Calu3 (cell line): Measurements from ENCODE around the gene SLC22A31. TPM values are rescaled to one million over a fixed set of nuclear protein-coding genes. Genes with fewer than 3 reads are reported as not detected.
"Not testable (repeated sequence)": the region's sequence is repeated elsewhere in the genome, so short reads cannot be mapped to it uniquely, and the experiment has no call there.

ENCODE experiments used
- BruUV-seq: library from RNA; stranded (reverse); fragments of 400-500 nt; replicated peaks from 2 replicates; lab custom pipeline; 2021; lab: Mats Ljungman, UMichigan
- CTCF ChIA-PET: fragments of 300-600 bp; sonication (Branson Sonifier 250); formaldehyde crosslinking; loops from one replicate; lab custom pipeline; 2022; ENCODE audit warnings: antibody characterized with exemption; lab: Charles Lee
- DNase-seq: peaks from one replicate; pipeline ENCODE4 v3.0.0; 2022
- H3K27ac Mint-ChIP-seq: one replicate; pipeline ENCODE4 v1.8.0; 2022; ENCODE audit warnings: mixed read lengths; ENCODE audit not compliant: unreplicated experiment
- H3K27me3 Mint-ChIP-seq: one replicate; pipeline ENCODE4 v1.8.0; 2022; ENCODE audit warnings: mixed read lengths; ENCODE audit not compliant: unreplicated experiment
- H3K36me3 Mint-ChIP-seq: one replicate; pipeline ENCODE4 v1.8.0; 2022; ENCODE audit warnings: mild to moderate bottlenecking, moderate library complexity, mixed read lengths; ENCODE audit not compliant: insufficient read depth, unreplicated experiment
- H3K4me1 Mint-ChIP-seq: one replicate; pipeline ENCODE4 v1.8.0; 2022; ENCODE audit warnings: mild to moderate bottlenecking, low read depth, mixed read lengths; ENCODE audit not compliant: unreplicated experiment
- H3K4me3 Mint-ChIP-seq: one replicate; pipeline ENCODE4 v1.8.0; 2022; ENCODE audit warnings: mild to moderate bottlenecking, low read depth, moderate library complexity, mixed read lengths; ENCODE audit not compliant: unreplicated experiment
- H3K9me3 Mint-ChIP-seq: one replicate; pipeline ENCODE4 v1.8.0; 2022; ENCODE audit warnings: low read depth, mixed read lengths; ENCODE audit not compliant: unreplicated experiment
- CTCF ChIP-seq: fragments of 200-600 bp; IDR thresholded peaks from one replicate; pipeline ENCODE4 v1.8.0; 2022; ENCODE audit warnings: antibody characterized with exemption; ENCODE audit not compliant: unreplicated experiment
- intact Hi-C: fragments of 100-400 bp; cut with micrococcal nuclease; formaldehyde crosslinking; loops from one replicate; pipeline ENCODE4 v1.10.0; 2022; ENCODE audit not compliant: unreplicated experiment
- total RNA-seq: library from RNA; stranded (reverse); gene quantifications from 2 replicates; pipeline ENCODE4 v1.2.3, GENCODE V29; 2022

The SLC22A31 gene
- total RNA-seq, 1 experiment from 2014 or later, result 0.52 TPM

DNA sequence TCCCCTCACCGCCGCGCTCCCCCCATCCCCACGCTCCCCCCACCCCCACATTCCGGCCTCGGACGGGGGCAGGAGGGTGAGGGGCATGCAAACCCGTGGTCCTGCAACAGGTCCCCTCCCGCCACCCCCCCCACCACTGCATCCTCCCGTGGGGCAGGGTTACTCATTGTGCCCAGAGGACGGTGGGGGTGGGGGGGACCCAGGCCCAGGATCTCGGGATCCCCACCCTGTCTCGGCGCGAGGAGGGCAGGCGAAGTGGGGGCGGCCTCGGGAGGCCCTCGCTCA is 8.5 kb downstream of the SLC22A31 start:
- H3K4me1 Mint-ChIP-seq, result no peaks in the 10 kb centered on the region
- BruUV-seq, result no TSS peak
- H3K4me3 Mint-ChIP-seq, result no peak overlapping the region
- TF ChIP-seq CTCF, result no peak
- peaks cover 47% of the 10 kb centered on the region for H3K27me3 Mint-ChIP-seq
- CTCF ChIA-PET, result no interaction called here
- H3K27ac Mint-ChIP-seq, result no peak overlapping the region
- H3K36me3 Mint-ChIP-seq, result peaks cover 15% of the 10 kb centered on the region
- no peaks in the 10 kb centered on the region for H3K9me3 Mint-ChIP-seq
- no peak for DNase-seq
- intact Hi-C loops, result no loop called here

DNA sequence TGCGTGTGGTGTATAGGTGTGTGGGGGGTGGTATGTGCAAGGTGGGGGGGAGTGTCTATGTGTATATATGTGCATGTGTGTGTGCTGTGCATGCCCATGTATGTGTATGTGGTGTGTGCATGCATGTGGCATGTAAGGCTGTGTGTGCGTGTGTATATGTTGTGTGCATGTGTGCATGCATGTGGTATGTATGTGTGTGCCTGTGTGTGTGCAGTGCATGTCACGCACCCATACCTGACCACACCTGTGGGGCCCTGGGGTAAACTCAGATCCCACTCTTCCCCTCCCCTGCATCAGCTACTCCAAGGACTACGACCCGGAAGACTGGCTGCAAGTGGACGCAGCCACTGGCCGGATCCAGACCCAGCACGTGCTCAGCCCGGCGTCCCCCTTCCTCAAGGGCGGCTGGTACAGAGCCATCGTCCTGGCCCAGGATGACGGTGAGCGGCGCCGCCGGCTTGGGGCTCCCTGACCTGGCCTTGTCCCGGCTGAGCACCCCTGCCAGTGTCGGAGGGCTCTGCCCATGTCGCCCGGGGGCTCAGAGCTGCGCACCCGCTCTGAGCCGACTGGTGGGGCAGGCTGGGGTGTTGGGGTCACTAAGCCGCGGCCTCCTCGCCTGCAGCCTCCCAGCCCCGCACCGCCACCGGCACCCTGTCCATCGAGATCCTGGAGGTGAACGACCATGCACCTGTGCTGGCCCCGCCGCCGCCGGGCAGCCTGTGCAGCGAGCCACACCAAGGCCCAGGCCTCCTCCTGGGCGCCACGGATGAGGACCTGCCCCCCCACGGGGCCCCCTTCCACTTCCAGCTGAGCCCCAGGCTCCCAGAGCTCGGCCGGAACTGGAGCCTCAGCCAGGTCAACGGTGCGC is 9.1 kb downstream of the SLC22A31 start:
- no peaks in the 10 kb centered on the region for H3K9me3 Mint-ChIP-seq
- BruUV-seq, result no TSS peak
- H3K27ac Mint-ChIP-seq, result no peak overlapping the region
- no peaks in the 10 kb centered on the region for H3K4me1 Mint-ChIP-seq
- no peak for DNase-seq
- no peak for TF ChIP-seq CTCF
- no peak overlapping the region for H3K4me3 Mint-ChIP-seq
- peaks cover 15% of the 10 kb centered on the region for H3K36me3 Mint-ChIP-seq
- intact Hi-C loops, result no loop called here
- CTCF ChIA-PET, result interaction anchor here (0.8 kb wide), 1 partner anchor 14 kb away, joined by 5 read pairs; no protein-coding TSS in a partner anchor
- H3K27me3 Mint-ChIP-seq, result peaks cover 47% of the 10 kb centered on the region

DNA sequence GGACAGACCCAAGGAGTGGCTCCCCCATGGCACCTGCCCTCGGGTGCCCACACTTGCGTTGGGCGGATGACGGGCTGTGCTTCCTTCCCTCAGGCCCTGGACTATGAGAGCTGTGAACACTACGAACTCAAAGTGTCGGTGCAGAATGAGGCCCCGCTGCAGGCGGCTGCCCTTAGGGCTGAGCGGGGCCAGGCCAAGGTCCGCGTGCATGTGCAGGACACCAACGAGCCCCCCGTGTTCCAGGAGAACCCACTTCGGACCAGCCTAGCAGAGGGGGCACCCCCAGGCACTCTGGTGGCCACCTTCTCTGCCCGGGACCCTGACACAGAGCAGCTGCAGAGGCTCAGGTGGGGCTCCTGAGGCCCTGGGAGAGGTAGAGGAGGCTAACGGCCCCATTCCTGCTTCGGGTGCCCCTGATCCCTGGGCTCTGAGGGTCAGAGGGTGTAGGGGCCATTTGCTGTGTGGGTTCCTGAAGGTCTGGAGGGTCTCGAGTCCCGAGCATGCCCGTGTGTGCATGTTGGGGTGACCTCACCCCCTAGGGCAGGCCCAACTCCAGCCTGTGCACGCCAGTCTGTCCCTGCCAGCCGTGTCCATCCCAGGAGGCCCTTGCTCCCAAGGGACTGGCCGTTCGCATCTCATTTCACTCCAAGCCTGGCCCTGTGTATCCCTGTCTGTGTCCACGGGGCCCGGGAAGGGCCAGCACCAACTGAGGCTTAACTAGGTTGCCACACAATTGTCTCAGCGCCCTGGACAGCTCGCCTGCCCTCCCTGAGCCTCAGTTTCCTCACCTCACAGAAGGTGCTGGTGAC is 10.0 kb downstream of the SLC22A31 start:
- no peak overlapping the region for H3K27ac Mint-ChIP-seq
- H3K36me3 Mint-ChIP-seq, result peaks cover 15% of the 10 kb centered on the region
- no TSS peak for BruUV-seq
- TF ChIP-seq CTCF, result no peak
- no peaks in the 10 kb centered on the region for H3K4me1 Mint-ChIP-seq
- peaks cover 47% of the 10 kb centered on the region for H3K27me3 Mint-ChIP-seq
- H3K9me3 Mint-ChIP-seq, result no peaks in the 10 kb centered on the region
- intact Hi-C loops, result no loop called here
- CTCF ChIA-PET, result interaction anchor here (0.8 kb wide), 1 partner anchor 13 kb away, joined by 5 read pairs; no protein-coding TSS in a partner anchor
- no peak overlapping the region for H3K4me3 Mint-ChIP-seq
- DNase-seq, result no peak

DNA sequence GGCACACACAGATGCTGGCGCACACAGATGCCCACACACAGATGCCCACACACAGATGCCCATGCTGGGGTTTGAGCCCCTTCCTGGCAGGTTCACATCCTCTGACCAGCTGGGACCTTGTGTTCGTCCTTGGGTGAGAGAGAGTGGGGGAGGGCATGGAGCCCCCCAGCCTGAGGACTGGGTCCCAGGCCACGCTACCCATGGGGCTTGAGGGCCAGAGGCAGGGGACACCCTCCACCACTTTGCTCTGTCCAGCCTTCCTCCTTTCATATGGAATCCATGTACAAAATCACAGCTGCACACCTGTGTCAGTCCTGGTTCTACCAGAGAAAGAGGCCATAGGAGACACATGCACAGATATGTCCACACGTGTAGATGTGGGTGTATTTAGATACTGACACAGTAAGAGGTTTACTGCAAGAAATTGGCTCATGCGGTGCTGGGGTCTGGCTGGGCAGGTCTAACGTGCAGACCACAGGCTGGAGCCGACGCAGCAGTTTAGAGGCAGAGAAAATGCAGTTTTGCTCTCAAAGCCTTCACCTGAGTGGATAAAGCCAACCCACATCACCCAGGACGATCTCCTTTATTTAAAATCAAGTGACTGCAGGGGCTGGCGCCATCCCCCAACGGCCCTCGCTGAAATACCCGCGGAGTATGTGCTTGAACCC is 10.8 kb downstream of the SLC22A31 start:
- TF ChIP-seq CTCF, result no peak
- no peak overlapping the region for H3K4me3 Mint-ChIP-seq
- H3K9me3 Mint-ChIP-seq, result no peaks in the 10 kb centered on the region
- H3K36me3 Mint-ChIP-seq, result peaks cover 16% of the 10 kb centered on the region
- no peak overlapping the region for H3K27ac Mint-ChIP-seq
- intact Hi-C loops, result no loop called here
- H3K27me3 Mint-ChIP-seq, result peaks cover 54% of the 10 kb centered on the region
- no TSS peak for BruUV-seq
- no peak for DNase-seq
- CTCF ChIA-PET, result no interaction called here
- no peaks in the 10 kb centered on the region for H3K4me1 Mint-ChIP-seq

DNA sequence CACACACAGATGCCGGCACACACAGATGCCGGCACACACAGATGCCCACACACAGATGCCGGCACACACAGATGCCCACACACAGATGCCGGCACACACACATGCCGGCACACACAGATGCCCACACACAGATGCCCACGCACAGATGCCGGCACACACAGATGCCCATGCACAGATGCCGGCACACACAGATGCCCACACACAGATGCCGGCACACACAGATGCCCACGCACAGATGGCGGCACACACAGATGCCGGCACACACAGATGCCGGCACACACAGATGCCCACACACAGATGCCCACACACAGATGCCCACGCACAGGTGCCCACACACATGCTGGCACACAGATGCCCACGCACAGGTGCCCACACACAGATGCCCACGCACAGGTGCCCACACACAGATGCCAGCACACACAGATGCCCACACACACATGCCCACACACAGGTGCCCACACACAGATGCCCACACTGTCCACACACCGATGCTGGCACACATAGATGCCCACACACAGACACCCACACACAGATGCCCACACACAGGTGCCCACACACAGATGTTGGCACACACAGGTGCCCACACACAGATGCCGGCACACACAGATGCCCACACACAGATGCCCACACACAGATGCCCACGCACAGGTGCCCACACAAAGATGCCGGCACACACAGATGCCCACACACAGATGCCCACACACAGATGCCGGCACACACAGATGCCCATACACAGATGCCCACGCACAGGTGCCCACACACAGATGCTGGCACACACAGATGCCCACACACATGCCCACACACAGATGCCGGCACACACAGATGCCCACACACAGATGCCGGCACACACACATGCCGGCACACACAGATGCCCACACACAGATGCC is 11.6 kb downstream of the SLC22A31 start:
- CTCF ChIA-PET, H3K4me3 Mint-ChIP-seq, DNase-seq, H3K27ac Mint-ChIP-seq, H3K4me1 Mint-ChIP-seq, intact Hi-C loops, H3K9me3 Mint-ChIP-seq, BruUV-seq: not testable (repeated sequence)
- Mint-ChIP-seq H3K27me3 (peaks cover 62% of the 10 kb centered on the region), H3K36me3 (peaks cover 18% of the 10 kb centered on the region)
